ENCODE results near the gene CARHSP1.
"Not testable (repeated sequence)": the region's sequence is repeated elsewhere in the genome, so short reads cannot be mapped to it uniquely, and the experiment has no call there.

Gene CARHSP1

DNA sequence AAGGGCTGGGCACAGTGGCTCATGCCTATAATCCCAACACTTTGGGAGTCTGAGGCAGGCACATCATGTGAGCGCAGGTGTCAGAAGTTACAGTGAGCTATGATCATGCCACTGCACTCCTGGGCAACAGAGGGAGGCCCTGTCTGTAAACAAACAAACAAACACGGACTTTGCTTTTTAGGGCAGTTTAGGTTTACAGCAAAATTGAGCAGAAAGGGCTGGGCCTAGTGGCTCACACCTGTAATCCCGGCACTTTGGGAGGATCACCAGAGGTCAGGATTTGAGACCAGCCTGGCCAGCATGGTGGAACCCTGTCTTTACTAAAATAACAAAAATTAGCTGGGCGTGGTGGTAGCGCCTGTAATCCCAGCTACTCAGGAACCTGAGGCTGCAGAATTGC is 3.3 kb upstream of the CARHSP1 start:
- DNase-seq (ENCODE audit: low read depth in 2 of 2) = no peak

DNA sequence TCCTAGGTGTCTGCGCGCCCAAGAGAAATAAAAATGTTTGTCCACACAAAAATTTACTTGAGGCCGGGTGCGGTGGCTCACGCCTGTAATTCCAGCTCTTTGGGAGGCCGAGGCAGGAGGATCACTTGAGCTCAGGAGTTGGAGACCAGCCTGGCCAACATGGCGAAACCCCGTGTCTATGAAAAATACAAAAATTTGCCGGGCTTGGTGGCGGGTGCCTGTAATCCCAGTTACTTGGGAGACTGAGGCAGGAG is 1.1 kb upstream of the CARHSP1 start:
- DNase-seq (ENCODE audit: low read depth in 2 of 2) = not testable (repeated sequence)

GRCh38 chr16:8869212-8869987 is 594 bp upstream of the CARHSP1 start:
- DNase-seq (ENCODE audit: low read depth in 2 of 2) = no peak

DNA sequence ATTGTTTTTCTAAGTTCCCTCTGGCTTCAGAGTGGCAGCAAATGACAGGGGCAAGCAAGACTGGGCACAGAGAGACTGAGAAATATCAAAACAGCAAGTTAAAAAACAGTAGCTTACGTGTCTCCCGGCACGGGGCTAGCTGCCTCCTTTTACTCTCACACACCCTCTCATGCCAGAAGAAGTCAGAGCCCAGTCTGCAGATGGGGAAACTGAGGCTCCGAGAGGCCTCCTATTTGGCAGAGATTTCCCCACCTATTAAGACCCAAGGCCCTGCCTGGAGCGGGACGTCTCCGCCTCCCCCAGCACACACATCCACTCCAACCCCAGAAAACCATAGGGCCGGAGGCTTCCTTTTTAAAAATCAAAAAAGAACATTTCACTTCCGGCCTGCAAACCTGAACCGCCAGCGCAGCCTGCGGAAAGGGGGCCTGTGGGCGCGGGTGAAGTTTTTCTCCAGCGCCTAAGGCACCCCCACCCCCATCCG is 832 bp downstream of the CARHSP1 start:
- DNase-seq (ENCODE audit: low read depth in 2 of 2) = no peak

- no peak for DNase-seq (ENCODE audit: low read depth in 2 of 2)
These were observed 1.4 kb downstream of the CARHSP1 start for GRCh38 chr16:8867216-8867931.

DNA sequence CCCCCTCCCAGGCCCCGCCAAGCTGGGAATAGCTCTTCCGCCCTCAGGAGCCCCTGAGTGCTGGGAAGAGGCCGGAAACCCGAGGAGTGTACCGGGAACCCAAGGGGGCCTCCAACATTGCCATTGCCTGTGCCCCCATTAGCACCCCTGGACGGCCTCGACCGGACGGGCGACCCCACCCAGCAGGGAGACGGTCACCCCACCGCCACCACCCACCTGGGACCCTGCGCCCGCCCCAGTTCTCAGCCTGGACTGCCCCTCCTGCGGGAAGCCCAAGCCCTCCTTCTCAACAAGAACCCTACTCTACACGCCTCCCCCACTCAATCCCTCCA is 2.0 kb downstream of the CARHSP1 start:
- DNase-seq (ENCODE audit: low read depth in 2 of 2) = no peak

- DNase-seq (ENCODE audit: low read depth in 2 of 2) = no peak
These were observed 2.5 kb downstream of the CARHSP1 start for GRCh38 chr16:8866118-8866883.

DNA sequence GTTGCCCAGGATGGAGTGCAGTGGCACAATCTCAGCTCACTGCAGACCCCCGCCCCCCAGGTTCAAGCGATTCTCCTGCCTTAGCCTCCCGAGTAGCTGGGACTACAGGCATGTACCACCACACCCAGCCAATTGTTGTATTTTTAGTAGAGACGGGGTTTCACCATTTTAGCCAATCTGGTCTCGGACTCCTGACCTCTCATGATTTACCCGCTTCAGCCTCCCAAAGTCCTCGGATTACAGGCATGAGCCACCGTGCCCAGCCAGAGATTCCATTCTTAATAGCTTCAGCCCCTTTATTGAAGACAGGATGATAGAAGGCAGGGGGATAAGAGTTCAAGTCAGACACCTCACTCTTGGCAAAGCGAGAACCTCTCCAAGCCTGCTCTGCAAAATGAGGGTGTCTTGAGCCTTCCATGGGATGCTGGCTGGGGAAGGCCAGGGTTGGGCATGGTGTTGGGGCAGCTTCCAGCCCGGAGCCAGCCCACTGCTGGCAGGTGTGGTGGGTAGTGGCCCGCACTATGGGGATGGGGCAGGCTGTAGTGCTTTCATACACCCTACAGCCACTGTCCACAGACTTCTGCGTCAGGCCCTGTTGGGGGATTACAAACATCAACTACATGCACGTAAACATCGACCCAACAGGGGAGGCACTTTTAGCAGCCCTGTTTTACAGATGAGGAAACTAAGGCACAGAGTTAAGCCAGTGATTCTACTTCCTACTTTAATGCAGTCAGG is 3.5 kb downstream of the CARHSP1 start:
- no peak for DNase-seq (ENCODE audit: low read depth in 2 of 2)

DNA sequence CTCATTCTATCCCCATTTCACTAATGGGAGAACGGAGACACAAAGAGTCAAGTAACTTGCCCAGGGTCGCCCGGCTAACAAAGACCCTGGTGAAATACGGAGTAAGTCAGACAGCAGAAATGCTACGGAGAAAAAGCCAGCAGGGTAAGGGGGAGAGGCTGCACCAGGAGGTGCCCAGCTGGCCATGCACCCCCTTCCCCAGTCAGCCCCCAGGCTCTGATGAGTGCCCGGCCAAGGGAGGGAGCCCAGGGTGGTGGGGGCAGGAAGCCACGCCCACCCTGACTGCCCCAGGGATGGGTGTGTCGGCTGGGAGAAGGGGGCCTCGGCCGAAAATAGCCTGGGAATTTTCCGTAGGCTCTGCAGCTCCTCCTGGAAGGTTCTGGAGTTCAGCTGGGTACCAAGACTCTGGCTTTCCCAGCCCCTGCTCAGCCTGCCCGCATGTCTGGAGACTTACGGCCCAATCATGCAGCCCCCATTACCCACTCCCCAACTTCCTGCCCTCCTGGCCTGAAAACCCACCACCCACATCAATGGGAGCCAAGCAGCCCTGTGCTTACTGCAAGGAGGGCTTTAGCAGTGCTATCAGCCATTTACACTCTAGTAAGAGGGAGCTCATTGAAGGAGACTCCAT is 4.2 kb downstream of the CARHSP1 start:
- DNase-seq (ENCODE audit: low read depth in 2 of 2) = no peak

GRCh38 chr16:8863594-8864424 is 5.0 kb downstream of the CARHSP1 start:
- no peak for DNase-seq (ENCODE audit: low read depth in 2 of 2)

GRCh38 chr16:8862309-8863130 is 6.3 kb downstream of the CARHSP1 start:
- DNase-seq (ENCODE audit: low read depth in 2 of 2) = no peak

- no peak for DNase-seq (ENCODE audit: low read depth in 2 of 2)
These were observed 7.1 kb downstream of the CARHSP1 start for GRCh38 chr16:8861563-8862308.

GRCh38 chr16:8859913-8860881 is 8.6 kb downstream of the CARHSP1 start:
- DNase-seq (ENCODE audit: low read depth in 2 of 2) = no peak

GRCh38 chr16:8858994-8859912 is 9.6 kb downstream of the CARHSP1 start:
- DNase-seq (ENCODE audit: low read depth in 2 of 2) = no peak

DNA sequence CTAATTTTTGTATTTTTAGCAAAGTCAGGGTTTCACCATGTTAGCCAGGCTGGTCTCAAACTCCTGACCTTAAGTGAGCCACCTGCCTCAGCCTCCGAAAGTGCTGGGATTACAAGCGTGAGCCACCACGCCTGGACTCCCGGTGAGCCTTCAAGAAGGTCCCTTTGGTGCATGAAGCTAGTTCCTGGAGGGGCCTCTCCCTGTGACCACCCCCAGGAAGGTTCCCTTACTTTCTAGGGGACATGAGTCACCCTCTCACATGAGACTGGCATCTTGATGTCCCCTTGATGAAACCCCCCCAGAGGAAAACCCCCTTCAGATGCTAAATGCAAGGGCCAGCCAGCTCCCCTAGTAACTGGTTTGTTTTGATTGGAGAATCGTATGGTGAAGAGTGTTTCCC is 12.8 kb downstream of the CARHSP1 start:
- no peak for DNase-seq (ENCODE audit: low read depth in 2 of 2)

DNA sequence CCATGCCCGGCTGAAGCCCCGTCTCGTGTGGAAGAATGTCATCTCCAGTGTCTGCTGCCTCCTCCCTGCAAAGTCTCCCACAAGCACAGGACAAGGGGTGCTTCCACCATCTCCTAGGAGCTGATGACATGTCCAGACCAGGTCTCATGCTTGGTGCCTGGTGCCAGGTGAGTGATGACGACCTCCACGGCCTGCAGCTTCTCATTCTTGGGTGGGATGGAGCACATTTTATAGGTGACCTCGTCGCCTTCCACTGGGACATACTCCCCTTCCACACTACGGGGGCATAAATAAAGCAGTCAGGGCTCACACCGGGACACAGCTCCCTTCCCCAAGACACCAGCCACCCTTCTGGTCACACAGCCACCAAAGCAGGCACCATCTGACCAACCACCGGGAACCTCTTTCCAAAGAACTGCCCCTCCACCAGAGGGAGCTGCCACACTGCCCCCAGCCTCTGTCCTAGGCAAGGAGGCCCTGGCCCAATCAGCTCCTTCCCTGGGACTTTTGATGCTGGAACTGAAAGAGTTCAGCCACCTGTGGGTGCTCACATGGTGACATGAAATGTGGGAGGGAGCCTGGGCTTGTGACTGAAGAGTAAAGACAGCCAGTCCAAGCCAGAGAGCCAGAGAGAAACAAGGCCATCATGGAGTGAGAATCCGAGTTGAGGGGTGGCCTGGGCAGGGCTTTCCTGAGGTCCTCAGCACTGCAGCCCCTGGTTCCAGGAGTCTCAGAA is 13.6 kb downstream of the CARHSP1 start:
- DNase-seq (ENCODE audit: low read depth in 2 of 2) = no peak

All from stimulated activated CD4-positive, alpha-beta T cell treated with anti-CD3 and anti-CD28 coated beads, Interleukin-12 subunit alpha, Interleukin-12 subunit beta, amount 100 ng/mL, for 24 hours (primary cell).